ENCODE results near the gene NAALADL2. TPM values are rescaled to one million over a fixed set of nuclear protein-coding genes. Genes with fewer than 3 reads are reported as not detected.
A peak's percentile ranks its signal among the peaks of the same experiment; 100 is the strongest.

Gene NAALADL2
- total RNA-seq, 1 donor from 2014 or later, result 14.8 TPM

DNA sequence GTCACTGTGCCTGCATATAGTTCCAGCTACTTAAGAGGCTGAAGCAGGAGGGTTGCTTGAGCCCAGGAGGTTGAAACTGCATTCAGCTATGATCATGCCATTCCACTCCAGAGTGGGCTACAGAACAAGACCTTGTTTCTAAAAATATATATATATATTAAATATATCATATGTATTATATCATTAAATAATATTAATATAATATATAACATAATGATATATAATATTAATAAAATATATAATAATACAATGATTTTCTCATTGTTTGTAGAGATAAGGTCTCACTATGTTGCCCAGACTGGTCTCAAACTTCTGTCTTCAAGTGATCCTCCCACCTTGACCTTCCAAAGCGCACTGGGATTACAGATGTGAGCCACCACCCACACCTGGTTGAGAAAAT, 101.8 kb downstream of the NAALADL2 start:
- DNase-seq (ENCODE audit: low read depth), result no peak

DNA sequence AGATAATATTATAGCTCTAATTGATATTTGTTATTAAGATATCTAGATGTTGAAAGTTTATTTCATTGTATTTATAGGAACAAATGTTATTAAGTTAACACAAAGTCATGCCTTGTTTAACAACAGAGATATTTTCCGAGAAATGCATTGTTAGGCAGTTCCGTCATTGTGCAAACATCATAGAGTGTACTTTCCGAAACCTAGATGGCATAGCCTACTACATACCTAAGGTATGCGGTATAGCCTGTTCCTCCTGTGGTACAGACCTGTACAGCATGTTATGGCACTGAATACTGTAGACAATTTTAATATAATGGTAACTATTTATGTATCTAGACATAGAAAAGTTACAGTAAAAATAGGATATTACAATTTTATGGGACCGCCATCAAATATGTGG, 114.3 kb downstream of the NAALADL2 start:
- no peak for DNase-seq (ENCODE audit: low read depth)

DNA sequence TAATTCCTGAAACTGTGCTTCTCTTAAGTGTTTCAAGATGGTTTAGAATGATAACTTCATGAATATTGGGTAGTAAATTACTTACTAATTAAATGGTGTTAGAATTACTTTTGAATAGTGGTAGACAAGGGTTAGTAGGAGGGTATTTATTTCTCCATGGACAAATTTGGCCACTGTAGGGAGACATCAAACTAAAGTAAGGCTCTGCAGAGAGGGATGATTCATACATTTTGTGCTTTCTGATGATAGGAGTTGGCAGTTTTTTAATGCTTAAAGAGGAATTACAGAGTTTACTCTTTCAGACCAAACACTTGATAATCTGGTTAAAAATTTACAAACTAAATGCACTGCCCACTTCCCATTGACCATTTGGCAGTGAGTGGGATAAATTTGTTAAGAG, 127.6 kb downstream of the NAALADL2 start:
- peak; percentile 18 for DNase-seq (ENCODE audit: low read depth)

DNA sequence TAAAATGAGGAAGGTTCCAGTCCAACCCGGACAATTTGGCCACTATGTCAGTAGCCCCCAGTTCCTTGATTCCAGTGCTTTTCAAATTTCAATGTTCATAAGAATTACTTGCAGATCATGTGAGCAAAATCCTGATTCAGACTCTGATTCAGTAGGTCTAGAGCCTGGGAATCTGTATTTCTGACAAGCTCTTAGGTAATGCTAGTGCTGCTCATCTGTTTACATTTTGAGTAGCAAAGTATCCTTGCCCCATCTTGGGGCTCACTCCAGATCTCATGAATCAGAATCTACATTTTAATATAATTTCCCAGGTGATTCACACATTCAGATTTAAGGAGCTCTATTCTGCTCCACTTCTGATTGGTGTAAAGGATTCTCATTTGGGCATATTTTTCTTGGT, 142.0 kb downstream of the NAALADL2 start:
- DNase-seq (ENCODE audit: low read depth), result no peak

DNA sequence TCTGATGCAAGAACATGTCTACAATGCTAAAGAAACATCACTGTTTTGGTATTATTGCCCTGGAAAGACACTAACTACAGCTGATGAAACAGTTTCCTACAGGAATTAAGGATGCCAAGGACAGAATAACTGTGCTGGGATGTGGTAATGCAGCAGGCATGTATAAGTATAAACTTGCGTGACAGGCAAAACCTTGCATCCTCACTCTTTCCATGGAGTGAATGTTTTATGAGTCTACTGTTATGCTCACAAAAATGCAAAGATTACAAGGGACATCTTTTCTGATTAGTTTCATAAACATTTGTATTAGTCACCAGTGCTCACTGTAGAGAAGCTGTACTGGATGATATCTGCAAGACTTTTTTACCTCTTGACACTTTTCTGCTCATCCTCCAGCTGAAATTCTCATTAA, 143.6 kb downstream of the NAALADL2 start:
- peak; percentile 5 for DNase-seq (ENCODE audit: low read depth)

DNA sequence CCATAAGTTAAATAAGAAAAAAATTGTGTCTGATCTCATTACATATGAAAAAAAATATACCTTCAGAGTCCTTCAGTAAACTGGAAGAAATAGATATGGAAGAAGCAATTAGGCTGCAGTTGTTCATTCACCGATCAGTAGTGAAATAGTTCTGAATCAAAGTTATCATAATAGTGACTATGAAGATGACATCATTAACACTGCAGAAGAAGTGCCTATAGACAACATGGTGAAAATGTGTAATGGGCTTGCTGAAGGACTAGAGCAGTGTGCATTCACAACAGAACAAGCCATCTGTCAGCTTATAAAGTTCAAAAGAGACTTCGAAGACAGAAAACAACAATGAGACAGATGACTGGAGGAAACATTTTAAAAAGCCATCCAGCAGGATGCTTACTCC, 144.5 kb downstream of the NAALADL2 start:
- no peak for DNase-seq (ENCODE audit: low read depth)

DNA sequence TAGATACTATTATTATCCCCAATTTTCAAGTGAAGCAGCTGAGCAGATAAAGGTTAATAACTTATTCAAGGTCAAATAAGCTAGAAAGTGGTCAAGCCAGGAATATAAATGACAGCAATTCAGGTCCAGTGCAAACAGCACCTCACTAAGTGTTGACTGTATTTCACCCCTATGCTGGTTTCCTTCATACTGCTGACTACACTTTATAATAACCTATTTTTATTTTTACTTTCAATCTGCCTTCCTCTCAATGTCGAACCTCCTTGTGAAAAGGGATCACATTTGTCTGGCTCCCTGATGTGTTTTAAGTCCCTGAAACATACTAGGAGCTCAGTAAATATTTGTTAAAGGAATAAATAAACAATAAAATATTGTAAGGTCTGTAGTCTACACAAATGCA, 146.1 kb downstream of the NAALADL2 start:
- DNase-seq (ENCODE audit: low read depth), result no peak

DNA sequence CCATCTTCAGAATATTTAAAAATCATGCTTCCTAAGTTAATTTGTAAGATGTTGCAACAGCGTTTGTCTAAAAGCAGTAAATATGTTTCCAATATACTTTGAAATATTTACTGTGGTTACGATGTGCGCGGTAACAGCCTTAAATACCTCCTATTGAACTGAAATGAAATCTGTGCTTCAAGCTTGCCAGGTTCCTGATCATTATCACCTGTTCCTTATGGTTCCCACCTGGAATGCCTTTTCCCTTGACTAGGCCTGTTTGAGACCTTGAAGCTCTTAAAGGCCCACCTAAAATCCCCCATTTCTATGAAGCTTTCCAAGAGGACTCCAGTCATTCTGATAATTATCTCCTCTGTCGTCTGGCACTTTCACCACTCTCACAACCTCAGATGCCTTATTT, 146.7 kb downstream of the NAALADL2 start:
- no peak for DNase-seq (ENCODE audit: low read depth)

DNA sequence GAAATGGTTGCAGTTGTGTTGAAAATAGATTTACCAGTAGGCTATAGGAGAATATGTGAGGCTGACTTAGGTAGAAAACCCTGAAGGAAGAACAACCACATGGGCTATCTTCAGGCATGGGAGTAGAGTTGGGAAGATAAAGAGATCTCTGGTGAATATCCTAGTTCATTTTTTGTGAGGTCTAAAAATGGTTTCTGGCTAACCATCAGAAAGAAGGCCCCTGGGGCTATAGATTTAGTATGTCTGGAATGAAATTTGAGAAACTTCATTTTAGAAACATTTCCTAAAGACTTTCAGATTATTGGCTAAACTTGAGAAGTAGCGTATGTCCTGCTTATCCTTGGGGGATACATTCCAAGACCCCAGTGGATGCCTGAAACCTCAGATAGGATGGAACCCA, 148.2 kb downstream of the NAALADL2 start:
- no peak for DNase-seq (ENCODE audit: low read depth)

DNA sequence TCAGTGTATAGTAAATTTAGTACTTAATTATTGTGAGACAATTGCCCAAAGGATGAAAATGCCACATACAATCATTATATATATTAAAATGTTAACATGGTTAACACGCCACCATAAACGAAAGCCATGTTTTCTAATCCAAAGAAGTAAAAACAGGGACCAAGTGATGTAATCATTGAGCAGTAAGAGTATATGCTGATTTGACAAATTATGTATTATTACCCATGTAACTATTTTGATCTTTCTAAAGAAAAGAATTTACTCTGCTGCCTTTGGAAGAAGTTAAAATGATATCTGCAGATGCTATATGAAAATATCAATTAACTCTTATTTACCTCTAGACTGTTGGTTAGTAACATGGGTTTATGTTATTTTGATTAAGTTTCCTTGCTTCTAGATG, 150.2 kb downstream of the NAALADL2 start:
- no peak for DNase-seq (ENCODE audit: low read depth)

DNA sequence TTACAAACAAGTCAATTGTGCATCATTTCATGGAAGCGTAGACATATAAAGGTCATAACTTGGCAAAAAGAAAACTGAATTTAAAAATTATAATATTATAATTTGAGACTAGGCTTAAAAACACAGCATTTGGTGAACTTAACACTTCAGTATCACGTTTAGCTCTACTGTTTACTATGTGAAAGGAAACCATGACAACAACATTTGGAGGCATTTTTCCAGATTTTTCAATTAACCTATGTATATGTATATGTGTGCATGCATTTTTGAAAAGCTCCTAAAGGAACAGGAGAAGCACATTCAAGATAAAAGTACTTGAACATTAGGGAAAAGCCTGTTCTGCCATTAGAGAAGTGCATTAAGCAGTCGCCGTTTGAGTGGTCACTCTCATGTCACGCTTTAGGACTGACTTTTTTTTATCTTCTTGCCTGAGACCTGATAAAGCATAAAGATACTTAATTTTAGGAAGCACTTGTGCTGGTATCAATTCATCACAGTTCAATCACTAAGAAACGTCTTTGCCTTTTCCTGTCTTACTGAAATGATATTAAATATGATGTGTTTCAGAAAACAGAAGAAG, 156.0 kb downstream of the NAALADL2 start:
- DNase-seq (ENCODE audit: low read depth), result no peak

DNA sequence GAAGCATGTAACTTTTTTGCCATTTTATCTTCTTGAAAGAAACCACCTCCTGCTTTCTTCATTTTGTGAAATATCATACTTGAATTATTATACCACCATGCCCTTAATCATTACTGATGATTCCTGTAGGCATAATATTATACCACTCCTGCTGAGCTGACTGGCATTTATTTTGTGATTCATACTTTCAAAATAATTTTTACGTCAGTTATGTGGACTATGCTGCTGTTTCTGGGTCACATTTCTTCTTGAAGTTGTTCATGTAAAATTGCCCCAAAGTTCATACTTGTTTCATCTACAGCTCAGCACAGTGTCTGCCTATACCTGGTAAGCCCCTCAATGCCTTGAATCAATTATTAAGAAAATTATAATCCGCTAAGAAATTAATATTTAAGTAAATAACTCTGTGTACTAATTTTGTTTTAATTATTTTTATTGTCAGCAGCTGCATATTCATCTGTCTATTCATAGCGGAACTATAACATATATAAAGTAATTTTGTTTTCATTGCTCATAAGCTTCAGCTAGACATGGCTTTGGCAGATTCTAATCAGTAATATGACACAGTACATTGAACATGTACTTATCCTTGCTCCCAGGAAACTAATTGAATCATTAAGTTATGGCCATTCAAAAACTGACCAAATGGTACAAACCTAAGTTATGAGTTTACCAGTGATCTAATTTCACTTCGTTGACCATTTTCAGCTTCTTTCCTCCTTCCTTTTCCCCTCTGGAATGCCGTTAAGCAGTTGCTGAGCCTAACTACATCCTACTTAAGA, 160.0 kb downstream of the NAALADL2 start:
- DNase-seq (ENCODE audit: low read depth), result peak; percentile 7

DNA sequence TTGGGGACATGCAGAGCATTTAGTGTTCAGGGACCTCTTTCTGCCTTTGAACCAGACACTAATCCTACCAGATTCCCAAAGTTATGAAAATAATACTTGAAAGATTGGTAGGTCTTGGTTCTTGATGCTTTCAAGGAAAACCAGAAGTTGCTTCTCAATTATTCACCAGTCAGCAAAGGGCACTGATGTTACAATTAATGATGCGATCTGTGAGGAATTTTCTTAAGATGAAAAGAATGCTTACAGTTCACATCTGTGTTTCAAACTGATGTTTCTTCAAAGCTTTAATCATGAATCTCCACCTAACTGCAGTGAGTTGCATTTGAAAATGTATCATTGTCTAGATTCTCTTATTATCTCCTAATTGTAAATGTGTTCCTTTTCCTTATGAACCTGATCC, 161.0 kb downstream of the NAALADL2 start:
- no peak for DNase-seq (ENCODE audit: low read depth)

DNA sequence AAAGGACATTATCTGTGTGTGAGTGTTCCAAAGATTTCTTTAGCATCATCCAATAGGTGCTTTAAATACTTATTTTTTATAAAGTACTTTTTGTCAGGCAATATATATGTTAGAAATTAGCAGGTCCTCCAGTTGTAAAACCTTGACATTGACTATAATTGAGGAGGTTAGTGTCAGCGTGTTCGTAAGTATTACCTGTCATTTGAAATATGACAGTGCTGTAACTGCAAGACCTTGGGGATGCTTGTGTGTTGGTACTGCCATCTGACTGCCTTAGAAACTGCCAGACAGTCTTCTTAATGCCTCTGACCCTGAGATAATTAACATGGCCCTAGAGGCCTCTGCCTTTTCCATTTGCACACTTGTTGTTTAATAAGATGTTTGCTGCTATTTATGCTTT, 170.7 kb downstream of the NAALADL2 start:
- no peak for DNase-seq (ENCODE audit: low read depth)

DNA sequence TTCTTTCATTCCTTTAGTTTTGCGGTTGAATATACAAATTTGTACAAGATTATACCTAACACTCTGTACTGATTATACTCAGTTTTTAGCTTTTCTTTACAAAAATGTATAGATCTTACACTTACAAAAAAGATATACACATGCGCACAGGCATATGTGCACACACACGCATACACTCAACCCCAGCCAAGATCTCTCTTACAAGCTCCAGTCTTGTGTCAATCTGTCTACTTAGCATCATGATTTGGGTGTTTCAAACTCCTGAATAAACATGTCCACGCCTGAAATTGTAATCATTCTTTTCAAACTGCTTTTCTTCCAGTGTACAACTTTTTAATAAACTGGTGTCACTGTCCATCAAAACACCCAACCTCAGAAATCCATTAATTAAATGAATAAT, 180.7 kb downstream of the NAALADL2 start:
- DNase-seq (ENCODE audit: low read depth), result no peak

DNA sequence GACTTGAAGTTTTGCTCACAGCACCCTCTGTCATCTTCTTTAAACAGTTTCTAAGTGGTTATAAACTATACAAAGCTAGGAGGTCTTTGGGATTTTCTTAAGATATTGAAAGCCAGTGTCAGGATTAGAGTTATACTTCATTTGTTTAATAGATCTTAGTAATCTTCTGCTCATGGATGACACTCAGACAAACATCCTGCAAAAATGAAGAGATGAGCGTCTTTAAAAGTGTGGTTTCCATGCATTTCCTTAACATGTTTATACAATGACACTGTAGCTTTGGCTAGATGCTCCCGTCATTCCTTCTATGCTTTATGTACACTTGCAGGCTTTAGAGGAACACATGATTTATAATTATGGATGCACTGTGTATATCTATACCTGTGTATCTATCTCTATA, 182.2 kb downstream of the NAALADL2 start:
- DNase-seq (ENCODE audit: low read depth), result no peak

DNA sequence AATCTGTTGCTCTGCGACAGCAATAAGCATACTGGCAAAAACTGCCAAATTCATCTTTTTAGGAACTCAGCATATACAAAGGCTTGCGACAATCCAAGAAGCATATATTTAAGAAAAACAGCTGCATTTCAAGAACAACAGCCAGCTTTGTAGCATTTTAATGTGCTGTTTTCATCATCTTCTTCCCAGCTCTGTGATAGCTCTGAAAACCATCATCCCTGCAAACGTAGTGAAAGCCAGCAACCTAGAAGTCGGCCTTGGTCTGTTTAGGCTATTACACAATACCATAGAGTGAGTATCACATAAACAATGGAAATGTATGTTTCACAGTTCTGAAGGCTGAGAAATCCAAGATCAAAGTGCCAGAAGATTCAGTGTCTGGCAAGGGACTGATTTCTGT, 187.5 kb downstream of the NAALADL2 start:
- no peak for DNase-seq (ENCODE audit: low read depth)

DNA sequence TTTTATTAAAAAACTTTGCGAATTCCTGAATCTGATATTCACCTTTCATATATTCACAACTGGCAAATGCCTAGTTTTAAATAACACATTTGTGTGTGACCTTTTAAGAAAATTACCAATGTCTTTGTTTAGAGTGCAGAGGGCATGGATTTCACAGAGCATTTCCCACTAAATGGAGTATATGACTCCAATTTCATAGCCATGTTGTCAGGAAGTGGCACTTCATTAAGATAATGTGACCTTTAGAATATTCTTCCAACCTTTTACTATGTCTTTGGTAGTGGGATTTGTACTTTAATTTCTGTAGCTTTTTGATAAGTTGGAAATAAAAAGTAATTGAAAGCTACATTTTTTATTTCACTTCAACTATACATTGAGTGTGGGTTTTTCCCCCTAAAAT, 188.7 kb downstream of the NAALADL2 start:
- DNase-seq (ENCODE audit: low read depth), result no peak

DNA sequence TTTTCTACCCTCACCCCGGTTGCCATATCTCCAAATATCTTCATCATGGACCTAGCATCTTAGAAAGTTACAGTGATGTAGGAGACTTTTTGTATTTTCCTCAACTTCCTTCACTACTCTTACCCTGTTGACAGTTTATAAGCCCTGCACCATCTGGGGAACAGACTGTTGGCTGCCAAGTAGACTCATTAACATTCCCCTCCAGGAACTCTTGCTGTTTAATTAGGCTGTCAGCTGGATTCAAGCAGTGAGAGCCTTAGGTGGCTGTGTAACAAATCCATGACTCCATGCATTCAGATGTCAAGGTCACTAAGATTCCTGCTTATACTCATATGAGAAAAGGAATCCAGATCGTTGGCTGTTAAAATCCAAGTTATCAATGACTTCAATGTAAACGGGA, 198.3 kb downstream of the NAALADL2 start:
- DNase-seq (ENCODE audit: low read depth), result no peak

DNA sequence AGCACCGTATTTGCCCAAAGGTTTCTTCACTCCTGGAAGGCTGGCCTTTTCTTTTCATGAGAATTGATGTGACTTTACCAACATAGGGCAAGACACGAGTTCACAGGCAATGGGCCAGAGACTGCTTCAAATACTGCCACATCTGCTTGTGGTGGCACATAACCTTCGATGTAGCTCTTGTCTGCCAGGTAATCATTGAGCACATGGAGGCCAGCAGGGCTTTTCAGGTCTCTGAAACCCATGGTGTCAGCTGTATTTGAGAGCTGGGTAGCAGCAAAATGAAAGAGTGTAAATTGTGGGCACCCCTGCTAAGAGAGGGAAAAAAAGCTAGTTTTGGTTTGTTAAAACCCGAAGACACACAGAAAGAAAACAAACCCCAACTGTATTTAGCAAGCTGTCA, 200.7 kb downstream of the NAALADL2 start:
- no peak for DNase-seq (ENCODE audit: low read depth)

DNA sequence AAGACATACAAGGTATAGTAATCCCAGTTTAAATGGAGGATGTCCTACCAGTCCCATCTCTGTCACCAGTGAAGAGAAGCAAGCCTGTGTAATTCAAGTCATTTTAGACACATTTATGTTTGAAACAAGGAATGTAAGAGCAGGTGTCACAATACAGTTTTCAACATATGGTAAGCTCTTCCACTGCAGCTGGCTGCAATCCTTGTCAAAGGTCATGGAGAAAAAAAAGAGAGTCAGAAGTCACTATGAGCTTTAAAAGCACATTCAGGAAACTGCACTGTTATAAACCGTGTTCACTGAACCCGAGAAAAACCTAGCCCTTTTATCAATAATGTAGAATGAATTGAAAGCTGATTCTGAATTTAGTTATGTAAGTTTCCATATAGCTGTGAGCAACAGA, 206.4 kb downstream of the NAALADL2 start:
- no peak for DNase-seq (ENCODE audit: low read depth)

DNA sequence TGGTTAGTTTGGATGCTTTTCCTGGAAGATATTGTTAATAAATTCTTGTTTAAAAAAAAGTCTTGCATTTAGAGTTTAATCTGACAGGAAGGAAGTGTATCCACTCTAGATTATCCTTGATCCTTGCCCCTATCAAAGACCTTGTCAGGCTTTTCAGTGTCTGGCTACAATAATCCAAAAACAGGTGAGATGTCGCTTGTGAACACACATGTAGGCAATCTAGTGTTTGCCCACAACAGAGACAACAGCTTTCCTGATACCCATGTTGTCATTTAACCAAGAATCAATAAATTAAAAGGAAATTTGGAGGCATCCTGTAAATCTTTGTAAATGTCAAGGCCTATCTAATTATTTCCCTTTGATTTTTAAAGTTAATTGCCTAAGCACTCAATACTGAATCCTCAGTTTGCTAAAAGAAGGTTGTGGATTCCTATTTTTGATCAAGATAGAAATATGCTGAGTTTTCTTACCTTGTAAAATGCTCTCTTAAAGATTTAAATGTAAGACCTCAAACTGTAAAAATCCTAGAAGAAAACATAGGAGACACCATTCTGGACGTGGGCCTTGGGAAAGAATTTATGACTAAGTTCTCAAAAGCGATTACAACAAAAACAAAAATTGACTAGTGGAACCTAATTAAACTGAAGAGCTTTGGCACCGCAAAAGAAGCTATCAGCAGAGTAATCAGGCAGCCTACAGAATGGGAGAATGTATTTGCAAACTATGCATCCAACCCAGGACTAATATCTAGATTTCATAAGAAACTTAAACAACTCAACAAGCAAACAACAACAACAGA, 207.7 kb downstream of the NAALADL2 start:
- DNase-seq (ENCODE audit: low read depth), result no peak
